Naive thymus-derived CD4-positive, alpha-beta T cell (primary cell): Measurements from ENCODE around the gene CMC1. TPM values are rescaled to one million over a fixed set of nuclear protein-coding genes. Genes with fewer than 3 reads are reported as not detected.
A peak's percentile ranks its signal among the peaks of the same experiment; 100 is the strongest.

Experiments
- ATAC-seq: fragments of 150-1000 bp; cut with Tn5 transposase; 2 replicates; pipeline ENCODE4 v1.10.0; 2021; ENCODE audit warnings: mild to moderate bottlenecking, moderate library complexity
- CTCF ChIA-PET: fragments of 350-600 bp; sonication (Branson Sonifier 250); formaldehyde crosslinking; loops from one replicate; lab custom pipeline; 2021; ENCODE audit warnings: antibody characterized with exemption; lab: Charles Lee
- POLR2A ChIA-PET: fragments of 350-600 bp; sonication (Branson Sonifier 250); formaldehyde crosslinking; loops from one replicate; lab custom pipeline; 2021; ENCODE audit warnings: antibody characterized with exemption, inconsistent platforms; lab: Charles Lee
- DNase-seq, 9 donors: peaks; one replicate each; pipeline versions ENCODE4 v3.0.0 to v3.0.0-alpha.2; 2020 to 2022; ENCODE audit warnings: mixed read lengths in 1 of 9
- H3K27ac ChIP-seq: one replicate; pipeline ENCODE4 v1.7.0; 2013; ENCODE audit warnings: mild to moderate bottlenecking, low read depth, low read length, moderate library complexity
- H3K27me3 ChIP-seq, 2 donors: one replicate each; pipeline ENCODE4 v1.7.0; 2013; ENCODE audit warnings: low read length in 2 of 2, mild to moderate bottlenecking in 2 of 2, moderate library complexity in 2 of 2; ENCODE audit not compliant: control insufficient read depth in 2 of 2, insufficient read depth in 2 of 2
- H3K36me3 ChIP-seq, 3 experiments: 1 replicate in 2 of 3; 2 replicates in 1 of 3; pipeline ENCODE4 v1.7.0; 2013; ENCODE audit warnings: low read length in 3 of 3, mild to moderate bottlenecking in 3 of 3, moderate library complexity in 1 of 3; ENCODE audit not compliant: insufficient read depth in 3 of 3, control insufficient read depth in 2 of 3
- H3K4me1 ChIP-seq, 2 donors: one replicate each; pipeline ENCODE4 v1.7.0; 2013; ENCODE audit warnings: low read length in 2 of 2, mild to moderate bottlenecking in 2 of 2, moderate library complexity in 1 of 2; ENCODE audit not compliant: control insufficient read depth in 2 of 2, insufficient read depth in 2 of 2
- H3K4me3 ChIP-seq: 2 replicates; pipeline ENCODE4 v1.7.0; 2013; ENCODE audit warnings: mild to moderate bottlenecking, low read length
- H3K9me3 ChIP-seq, 3 experiments: 1 replicate in 2 of 3; 2 replicates in 1 of 3; pipeline ENCODE4 v1.7.0; 2013; ENCODE audit warnings: low read length in 3 of 3; ENCODE audit not compliant: control insufficient read depth in 2 of 3
- H3K27ac Mint-ChIP-seq, 9 donors: one replicate each; pipeline ENCODE4 v1.8.0; 2020 to 2022; ENCODE audit warnings: mixed read lengths in 9 of 9, mild to moderate bottlenecking in 8 of 9, moderate library complexity in 5 of 9, inconsistent platforms in 2 of 9
- H3K27me3 Mint-ChIP-seq, 5 donors: one replicate each; pipeline ENCODE4 v1.8.0; 2021 to 2022; ENCODE audit warnings: mixed read lengths in 5 of 5, mild to moderate bottlenecking in 1 of 5
- H3K36me3 Mint-ChIP-seq, 5 donors: one replicate each; pipeline ENCODE4 v1.8.0; 2020 to 2022; ENCODE audit warnings: mixed read lengths in 5 of 5, mild to moderate bottlenecking in 3 of 5, inconsistent platforms in 1 of 5
- H3K4me1 Mint-ChIP-seq, 7 donors: one replicate each; pipeline ENCODE4 v1.8.0; 2020 to 2022; ENCODE audit warnings: mixed read lengths in 7 of 7, mild to moderate bottlenecking in 3 of 7, inconsistent platforms in 1 of 7
- H3K4me3 Mint-ChIP-seq, 10 donors: one replicate each; pipeline ENCODE4 v1.8.0; 2020 to 2022; ENCODE audit warnings: mild to moderate bottlenecking in 10 of 10, mixed read lengths in 10 of 10, moderate library complexity in 6 of 10, inconsistent platforms in 2 of 10
- H3K9me3 Mint-ChIP-seq, 11 donors: one replicate each; pipeline ENCODE4 v1.8.0; 2020 to 2022; ENCODE audit warnings: mixed read lengths in 11 of 11, mild to moderate bottlenecking in 4 of 11, inconsistent platforms in 1 of 11, moderate library complexity in 1 of 11
- intact Hi-C, 2 donors: fragments of 100-400 bp; cut with micrococcal nuclease; formaldehyde crosslinking; loops; one replicate each; pipeline ENCODE4 v1.15.1; 2023
- polyA plus RNA-seq, 2 donors: library from polyadenylated mRNA; unstranded; fragments of 300-500 nt; fragmentation: Illumina TruSeq; gene quantifications; one replicate each; pipeline ENCODE4 v1.2.3, GENCODE V29; 2021
- total RNA-seq, 6 experiments: library from RNA in 5 of 6; stranded (reverse) in 5 of 6; gene quantifications; 1 replicate in 5 of 6; 2 replicates in 1 of 6; pipeline ENCODE4 v1.2.3 and lab custom pipeline; 2021 to 2026

Gene CMC1
- total and polyA plus RNA-seq, 7 experiments from 2014 or later, result 11.0 to 35.2 (median 15.5) TPM

GRCh38 chr3:28334552-28334951 is 93.1 kb downstream of the CMC1 start:
- no peaks in the 10 kb centered on the region for H3K27me3 ChIP-seq
- Mint-ChIP-seq H3K4me3 (no peak overlapping the region), H3K27ac (no peak overlapping the region), H3K27me3 (no peaks in the 10 kb centered on the region), H3K36me3 (peaks cover 0 to 12% (median 0%) of the 10 kb centered on the region in 5 donors), H3K9me3 (no peaks in the 10 kb centered on the region), H3K4me1 (peaks cover 3 to 19% (median 15%) of the 10 kb centered on the region in 7 donors)
- H3K4me1 ChIP-seq, result peaks cover 0 to 4% of the 10 kb centered on the region in 2 donors
- no peak for DNase-seq
- H3K36me3 ChIP-seq, result peaks cover 0 to 10% (median under 1%) of the 10 kb centered on the region in 3 experiments
- H3K4me3 ChIP-seq, result no peak overlapping the region
- no peak overlapping the region for H3K27ac ChIP-seq
- intact Hi-C loops, result loop anchor here in 1 of 2 donors (1.0 kb wide), 1 partner anchor 8 kb away; no protein-coding TSS in a partner anchor
- no peak for ATAC-seq
- H3K9me3 ChIP-seq, result no peaks in the 10 kb centered on the region
- ChIA-PET CTCF (interaction anchor here (0.7 kb wide), 1 partner anchor 626 kb away, joined by 4 read pairs; no protein-coding TSS in a partner anchor), POLR2A (interaction anchor here (4.7 kb wide), 1 partner anchor 15 kb away, joined by 23 read pairs; the partner anchor contains the start of genes AZI2 and ZCWPW2)

GRCh38 chr3:28335246-28335645 is 93.8 kb downstream of the CMC1 start:
- no peaks in the 10 kb centered on the region for H3K27me3 ChIP-seq
- Mint-ChIP-seq H3K27me3 (no peaks in the 10 kb centered on the region), H3K27ac (peak overlapping the region in 4 of 9 donors; percentile 1 to 58 (median 7)), H3K36me3 (peaks cover 0 to 13% (median 0%) of the 10 kb centered on the region in 5 donors), H3K4me1 (peaks cover 3 to 19% (median 15%) of the 10 kb centered on the region in 7 donors), H3K4me3 (no peak overlapping the region), H3K9me3 (no peaks in the 10 kb centered on the region)
- ATAC-seq (no peak), DNase-seq (peak in 1 of 9 donors; percentile 23)
- H3K36me3 ChIP-seq, result peaks cover 0 to 10% (median 4%) of the 10 kb centered on the region in 3 experiments
- H3K4me1 ChIP-seq, result peaks cover 0 to 4% of the 10 kb centered on the region in 2 donors
- ChIA-PET POLR2A (interaction anchor here (0.6 to 4.7 kb wide), 2 partner anchors 14 to 218 kb away, joined by 4 to 23 read pairs; partner anchors contain the start of genes AZI2 and ZCWPW2), CTCF (interaction anchor here (1.0 to 1.5 kb wide), 3 partner anchors 10 to 624 kb away, joined by 3 to 6 read pairs (median 4); no protein-coding TSS in a partner anchor)
- H3K4me3 ChIP-seq, result no peak overlapping the region
- intact Hi-C loops, result no loop called here
- H3K27ac ChIP-seq, result no peak overlapping the region
- no peaks in the 10 kb centered on the region for H3K9me3 ChIP-seq

- H3K27me3 Mint-ChIP-seq, result no peaks in the 10 kb centered on the region
- no peak for ATAC-seq
- no peak overlapping the region for H3K27ac Mint-ChIP-seq
These were observed 95.8 kb downstream of the CMC1 start for GRCh38 chr3:28337230-28337629.

GRCh38 chr3:28343144-28343543 is 101.7 kb downstream of the CMC1 start:
- Mint-ChIP-seq H3K27ac (peak overlapping the region in 4 of 9 donors; percentile 3 to 26 (median 6)), H3K36me3 (peaks cover 0 to 12% (median 0%) of the 10 kb centered on the region in 5 donors), H3K4me1 (peaks cover 18 to 63% (median 57%) of the 10 kb centered on the region in 7 donors), H3K27me3 (no peaks in the 10 kb centered on the region), H3K9me3 (no peaks in the 10 kb centered on the region), H3K4me3 (peak overlapping the region in 4 of 10 donors; percentile 1 to 12 (median 5))
- Histone ChIP-seq H3K4me3 (no peak overlapping the region), H3K9me3 (no peaks in the 10 kb centered on the region), H3K27ac (no peak overlapping the region), H3K36me3 (peaks cover 0 to 4% (median 0%) of the 10 kb centered on the region in 3 experiments), H3K27me3 (no peaks in the 10 kb centered on the region), H3K4me1 (peaks cover 28 to 32% of the 10 kb centered on the region in 2 donors)
- ATAC-seq (no peak), DNase-seq (no peak)
- intact Hi-C loops, result no loop called here
- ChIA-PET CTCF (no interaction called here), POLR2A (interaction anchor here (0.6 kb wide), 1 partner anchor 172 kb away, joined by 3 read pairs; no protein-coding TSS in a partner anchor)

More at GRCh38 chr3:28337230-28337629, 95.8 kb downstream of the CMC1 start:
- Histone ChIP-seq H3K4me1 (peaks cover 0 to 4% of the 10 kb centered on the region in 2 donors), H3K27me3 (no peaks in the 10 kb centered on the region), H3K4me3 (no peak overlapping the region), H3K27ac (no peak overlapping the region), H3K9me3 (no peaks in the 10 kb centered on the region), H3K36me3 (peaks cover 0 to 5% (median 4%) of the 10 kb centered on the region in 3 experiments)
- Mint-ChIP-seq H3K9me3 (no peaks in the 10 kb centered on the region), H3K4me3 (no peak overlapping the region), H3K4me1 (peaks cover 9 to 30% (median 22%) of the 10 kb centered on the region in 7 donors), H3K36me3 (peaks cover 0 to 14% (median 0%) of the 10 kb centered on the region in 5 donors)
- ChIA-PET CTCF (interaction anchor here (0.5 to 1.3 kb wide), 5 partner anchors 9 to 1739 kb away, joined by 3 to 5 read pairs (median 3); no protein-coding TSS in a partner anchor), POLR2A (interaction anchor here (4.7 kb wide), 1 partner anchor 12 kb away, joined by 23 read pairs; the partner anchor contains the start of genes AZI2 and ZCWPW2)
- intact Hi-C loops, result no loop called here
- DNase-seq, result no peak

- H3K27ac Mint-ChIP-seq, result peak overlapping the region in 2 of 9 donors; percentile 96 to 99
- CTCF ChIA-PET, result interaction anchor here (1.4 kb wide), 1 partner anchor 10 kb away, joined by 6 read pairs; no protein-coding TSS in a partner anchor
These were observed 104.3 kb downstream of the CMC1 start for GRCh38 chr3:28345690-28346089.

More at GRCh38 chr3:28345690-28346089, 104.3 kb downstream of the CMC1 start:
- Histone ChIP-seq H3K4me1 (peaks cover 42 to 47% of the 10 kb centered on the region in 2 donors), H3K36me3 (peaks cover 0 to 5% (median 0%) of the 10 kb centered on the region in 3 experiments), H3K27me3 (no peaks in the 10 kb centered on the region), H3K4me3 (no peak overlapping the region), H3K27ac (no peak overlapping the region), H3K9me3 (no peaks in the 10 kb centered on the region)
- Mint-ChIP-seq H3K27me3 (no peaks in the 10 kb centered on the region), H3K36me3 (peaks cover 0 to 15% (median 0%) of the 10 kb centered on the region in 5 donors), H3K4me1 (peaks cover 30 to 81% (median 72%) of the 10 kb centered on the region in 7 donors), H3K4me3 (peak overlapping the region in 6 of 10 donors; percentile 6 to 98 (median 70)), H3K9me3 (no peaks in the 10 kb centered on the region)
- ATAC-seq, result no peak
- POLR2A ChIA-PET, result no interaction called here
- no peak for DNase-seq
- intact Hi-C loops, result loop anchor here (5.0 kb wide), 1 partner anchor 463 kb away; no protein-coding TSS in a partner anchor
